SK-N-MC (cell line): ENCODE measurements around the gene WFDC1.

ENCODE experiments used
- EZH2 ChIP-seq: fragments of 200-600 bp; sonication (generic); IDR thresholded peaks from one replicate; pipeline ENCODE4 v1.6.1; 2017; ENCODE audit warnings: antibody characterized with exemption
- POLR2AphosphoS5 ChIP-seq: IDR thresholded peaks from 2 replicates; pipeline ENCODE4 v1.6.1; 2012; ENCODE audit warnings: mild to moderate bottlenecking, low read depth, low read length, borderline replicate concordance

GRCh38 chr16:84254062-84254461 lies 40.6 kb upstream of the WFDC1 start:
- TF ChIP-seq EZH2: no peak
- no peak for TF ChIP-seq POLR2AphosphoS5
